Measurements from ENCODE around the gene ING4. TPM values are rescaled to one million over a fixed set of nuclear protein-coding genes. Genes with fewer than 3 reads are reported as not detected.
A peak's percentile ranks its signal among the peaks of the same experiment; 100 is the strongest.
"Not testable (repeated sequence)": the region's sequence is repeated elsewhere in the genome, so short reads cannot be mapped to it uniquely, and the experiment has no call there.

The ING4 gene
- total RNA-seq = 41.3 TPM
- long read RNA-seq, transcript ING4-201 (8 exons, 1,709 nt) = major isoform, 24 of 68 reads
- long read RNA-seq, transcript ING4-203 (8 exons, 741 nt) = minor isoform, 7 of 68 reads
- long read RNA-seq, transcript ING4-202 (8 exons, 1,393 nt) = minor isoform, 15 of 68 reads
- long read RNA-seq, partial matches to known transcripts = 5 of 68 reads
- long read RNA-seq, other reads (novel, unspliced or antisense) = 14 of 68 reads

- no peak for TF ChIP-seq CTCF (IDR thresholded peaks at IDR 0.05)
- Histone ChIP-seq H3K36me3 (peaks cover 39% of the 10 kb centered on the region), H3K27me3 (ENCODE audit: low read depth) (no peaks in the 10 kb centered on the region), H3K4me3 (peak within 1 kb of the TSS; percentile 67), H3K27ac (peak within 1 kb of the TSS; percentile 74), H3K9me3 (no peaks in the 10 kb centered on the region), H3K4me1 (peaks cover 12% of the 10 kb centered on the region)
- DNase-seq = peak; percentile 98
- peak; percentile 100 for ATAC-seq
- intact Hi-C loops (cut with DNase I) = no loop called here
These were observed at the start of gene ING4 for GRCh38 chr12:6662906-6663742. TSS of gene ING4 (minus strand) at chr12:6663119. CDS start at chr12:6663101, 18 bp downstream.

GRCh38 chr12:6708960-6709394 lies 46.1 kb upstream of the ING4 start:
- Histone ChIP-seq H3K27me3 (ENCODE audit: low read depth) (peaks cover 41% of the 10 kb centered on the region), H3K4me3 (no peak overlapping the region), H3K36me3 (no peaks in the 10 kb centered on the region), H3K27ac (no peak overlapping the region), H3K4me1 (no peaks in the 10 kb centered on the region), H3K9me3 (no peaks in the 10 kb centered on the region)
- no peak for DNase-seq
- intact Hi-C loops (cut with DNase I) = no loop called here
- ATAC-seq = no peak
- no peak for TF ChIP-seq CTCF (IDR thresholded peaks at IDR 0.05)

DNA sequence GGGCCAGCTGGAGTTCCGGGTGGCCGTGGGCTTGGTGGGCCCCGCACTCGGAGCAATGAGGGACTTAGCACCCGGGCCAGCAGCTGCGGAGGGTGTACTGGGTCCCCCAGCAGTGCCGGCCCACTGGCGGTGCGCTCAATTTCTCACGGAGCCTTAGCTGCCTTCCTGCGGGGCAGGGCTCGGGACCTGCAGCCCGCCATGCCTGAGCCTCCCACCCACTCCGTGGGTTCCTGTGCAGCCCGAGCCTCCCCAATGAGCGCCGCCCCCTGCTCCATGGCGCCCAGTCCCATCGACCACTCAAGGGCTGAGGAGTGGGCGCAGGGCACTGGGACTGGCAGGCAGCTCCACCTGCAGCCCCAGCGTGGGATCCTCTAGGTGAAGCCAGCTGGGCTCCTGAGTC lies 45.4 kb upstream of the ING4 start:
- DNase-seq; H3K27ac ChIP-seq; H3K4me1 ChIP-seq; H3K36me3 ChIP-seq; H3K4me3 ChIP-seq; H3K9me3 ChIP-seq; intact Hi-C loops (cut with DNase I); ATAC-seq: not testable (repeated sequence)
- peaks cover 47% of the 10 kb centered on the region for H3K27me3 ChIP-seq (ENCODE audit: low read depth)

GRCh38 chr12:6703631-6704030 lies 40.7 kb upstream of the ING4 start:
- intact Hi-C loops (cut with DNase I) = no loop called here
- Histone ChIP-seq H3K36me3 (no peaks in the 10 kb centered on the region), H3K27ac (no peak overlapping the region), H3K9me3 (no peaks in the 10 kb centered on the region), H3K27me3 (ENCODE audit: low read depth) (peaks cover 82% of the 10 kb centered on the region), H3K4me3 (no peak overlapping the region), H3K4me1 (peaks cover 11% of the 10 kb centered on the region)
- ATAC-seq (no peak), DNase-seq (no peak)
- TF ChIP-seq CTCF (IDR thresholded peaks at IDR 0.05) = no peak

DNA sequence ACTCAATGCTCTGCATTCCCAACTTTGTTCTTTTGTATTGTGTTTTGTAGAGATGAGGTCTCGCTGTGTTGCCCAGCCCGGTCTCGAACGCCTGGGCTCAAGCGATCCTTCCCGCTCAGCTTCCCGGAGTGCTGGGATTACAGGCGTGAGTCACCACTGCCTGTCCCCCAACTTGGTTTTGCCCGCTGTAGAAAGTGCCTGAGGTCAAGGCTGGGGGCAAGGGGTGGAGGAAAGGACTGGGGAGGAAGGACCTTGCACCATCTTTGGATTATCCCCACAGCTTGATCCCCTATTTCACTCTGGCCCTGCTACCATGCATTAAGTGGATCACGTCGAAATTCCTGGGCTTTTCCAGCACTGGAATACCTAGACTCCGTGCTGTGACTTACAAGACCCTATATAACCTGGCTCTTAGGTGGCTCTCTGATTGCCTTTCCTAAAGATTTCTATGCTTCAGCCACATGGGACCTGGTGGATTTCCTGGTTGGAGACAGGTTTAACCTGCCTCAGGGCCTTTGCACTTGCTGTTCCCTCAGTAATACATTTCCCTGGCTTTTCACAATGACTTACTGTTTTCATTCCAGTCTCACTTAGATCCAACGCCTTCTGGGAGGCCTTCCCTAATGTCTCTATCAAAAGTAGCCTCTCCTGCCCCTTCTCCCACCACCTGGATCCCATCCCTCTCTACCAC lies 38.3 kb upstream of the ING4 start:
- Histone ChIP-seq H3K27me3 (ENCODE audit: low read depth) (peaks cover 87% of the 10 kb centered on the region), H3K4me1 (peaks cover 11% of the 10 kb centered on the region), H3K9me3 (no peaks in the 10 kb centered on the region), H3K4me3 (peak overlapping the region; percentile 46), H3K27ac (no peak overlapping the region), H3K36me3 (no peaks in the 10 kb centered on the region)
- ATAC-seq = no peak
- intact Hi-C loops (cut with DNase I) = no loop called here
- TF ChIP-seq CTCF (IDR thresholded peaks at IDR 0.05) = no peak
- DNase-seq = no peak

Data from lower lobe of right lung (tissue), 2 donors.